CD14-positive monocyte (primary cell): ENCODE data around the gene CCNL2. TPM values are rescaled to one million over a fixed set of nuclear protein-coding genes. Genes with fewer than 3 reads are reported as not detected.

ENCODE experiments used
- DNase-seq, 3 donors: peaks; one replicate each; pipeline ENCODE4 v3.0.0-alpha.2; 2011 to 2022
- H2AFZ ChIP-seq: 2 replicates; pipeline ENCODE4 v1.6.0; 2012; ENCODE audit warnings: mild to moderate bottlenecking, low read depth, low read length, inconsistent platforms; ENCODE audit not compliant: insufficient read depth, poor library complexity, severe bottlenecking
- H3K27ac ChIP-seq, 2 donors: 1 replicate in 1 of 2; 2 replicates in 1 of 2; pipeline ENCODE4 v1.5.1; 2012 to 2013; ENCODE audit warnings: low read length in 2 of 2, control low read depth in 1 of 2, inconsistent platforms in 1 of 2, low read depth in 1 of 2, mild to moderate bottlenecking in 1 of 2
- H3K27me3 ChIP-seq, 2 donors: one replicate each; pipeline versions ENCODE4 v1.6.0 to v1.6.1; 2011 to 2013; ENCODE audit warnings: low read length in 2 of 2; ENCODE audit not compliant: control insufficient read depth in 2 of 2, insufficient read depth in 2 of 2
- H3K36me3 ChIP-seq, 2 donors: replicated peaks in 1 of 2; 1 replicate in 1 of 2; 2 replicates in 1 of 2; pipeline versions ENCODE4 v1.5.1 to v1.6.1; 2012 to 2013; ENCODE audit warnings: low read length in 2 of 2, control low read depth in 1 of 2, inconsistent platforms in 1 of 2, mild to moderate bottlenecking in 1 of 2; ENCODE audit not compliant: insufficient read depth in 2 of 2, control insufficient read depth in 1 of 2
- H3K4me1 ChIP-seq, 2 donors: 1 replicate in 1 of 2; 2 replicates in 1 of 2; pipeline versions ENCODE4 v1.5.1 to v1.6.1; 2012 to 2013; ENCODE audit warnings: low read length in 2 of 2, control low read depth in 1 of 2, inconsistent platforms in 1 of 2, mild to moderate bottlenecking in 1 of 2, moderate library complexity in 1 of 2; ENCODE audit not compliant: insufficient read depth in 2 of 2, control insufficient read depth in 1 of 2
- H3K4me2 ChIP-seq: replicated peaks from 2 replicates; pipeline ENCODE3; 2012; ENCODE audit warnings: low read length, moderate library complexity, mild to moderate bottlenecking; ENCODE audit not compliant: poor library complexity, severe bottlenecking; ENCODE audit errors: extremely low read depth
- H3K4me3 ChIP-seq, 3 experiments: fragments of 200-600 bp in 1 of 3; sonication (generic) in 1 of 3; replicated peaks in 1 of 3; 1 replicate in 2 of 3; 2 replicates in 1 of 3; pipeline ENCODE4 v1.5.1; 2011 to 2013; ENCODE audit warnings: low read length in 3 of 3, mild to moderate bottlenecking in 3 of 3, control low read depth in 2 of 3, low read depth in 2 of 3, inconsistent platforms in 1 of 3, moderate library complexity in 1 of 3
- H3K79me2 ChIP-seq: 2 replicates; pipeline ENCODE4 v1.6.0; 2012; ENCODE audit warnings: mild to moderate bottlenecking, control low read depth, inconsistent platforms, low read length, moderate library complexity; ENCODE audit not compliant: insufficient read depth
- H3K9ac ChIP-seq: 2 replicates; pipeline ENCODE4 v1.6.0; 2017; ENCODE audit warnings: low read length, mild to moderate bottlenecking; ENCODE audit not compliant: insufficient read depth, poor library complexity, severe bottlenecking
- H3K9me3 ChIP-seq, 2 donors: replicated peaks in 1 of 2; 1 replicate in 1 of 2; 2 replicates in 1 of 2; pipeline versions ENCODE4 v1.5.1 to v1.6.1; 2012 to 2013; ENCODE audit warnings: low read length in 2 of 2, control low read depth in 1 of 2; ENCODE audit not compliant: control insufficient read depth in 1 of 2, insufficient read depth in 1 of 2
- H4K20me1 ChIP-seq: 2 replicates; pipeline ENCODE4 v1.6.0; 2012; ENCODE audit warnings: mild to moderate bottlenecking, low read length, control low read depth, moderate library complexity; ENCODE audit not compliant: insufficient read depth
- H3K27ac Mint-ChIP-seq, 7 donors: one replicate each; pipeline ENCODE4 v1.8.0; 2020; ENCODE audit warnings: mild to moderate bottlenecking in 7 of 7, mixed read lengths in 7 of 7, moderate library complexity in 6 of 7, inconsistent platforms in 2 of 7
- H3K27me3 Mint-ChIP-seq, 3 donors: one replicate each; pipeline ENCODE4 v1.8.0; 2021 to 2022; ENCODE audit warnings: low read depth in 3 of 3, mild to moderate bottlenecking in 3 of 3, mixed read lengths in 3 of 3, moderate library complexity in 3 of 3, inconsistent platforms in 1 of 3
- H3K36me3 Mint-ChIP-seq, 2 donors: one replicate each; pipeline ENCODE4 v1.8.0; 2020; ENCODE audit warnings: mixed read lengths in 2 of 2, inconsistent platforms in 1 of 2, mild to moderate bottlenecking in 1 of 2
- H3K4me1 Mint-ChIP-seq: one replicate; pipeline ENCODE4 v1.8.0; 2020; ENCODE audit warnings: mild to moderate bottlenecking, mixed read lengths
- H3K4me3 Mint-ChIP-seq, 2 donors: one replicate each; pipeline ENCODE4 v1.8.0; 2020; ENCODE audit warnings: mild to moderate bottlenecking in 2 of 2, mixed read lengths in 2 of 2, moderate library complexity in 1 of 2
- H3K9me3 Mint-ChIP-seq, 7 donors: one replicate each; pipeline ENCODE4 v1.8.0; 2020 to 2022; ENCODE audit warnings: mixed read lengths in 7 of 7, mild to moderate bottlenecking in 6 of 7, moderate library complexity in 6 of 7, inconsistent platforms in 2 of 7
- WGBS: methylation state at CpG from one replicate; pipeline ENCODE4 v1.1.5; 2013; ENCODE audit warnings: missing lambda C conversion rate; ENCODE audit not compliant: insufficient coverage; 5-methylcytosine and 5-hydroxymethylcytosine counted together
- intact Hi-C, 2 donors: fragments of 100-400 bp; cut with micrococcal nuclease; formaldehyde crosslinking; loops; one replicate each; pipeline versions ENCODE4 v1.15.0 to v1.15.1; 2023
- polyA plus RNA-seq, 3 donors: library from polyadenylated mRNA; depleted of rRNA in 1 of 3; unstranded in 2 of 3; stranded (reverse) in 1 of 3; fragments of 300-500 nt in 2 of 3; fragments of >200 nt in 1 of 3; fragmentation: Illumina TruSeq in 2 of 3; gene quantifications; 1 replicate in 2 of 3; 2 replicates in 1 of 3; pipeline ENCODE4 v1.2.3, GENCODE V29; 2012 to 2021
- TF ChIP-seq, protein P1 (sequence below): fragments of 200-600 bp; IDR thresholded peaks from one replicate; pipeline ENCODE4 v1.8.0; 2022; ENCODE audit warnings: antibody characterized with exemption, mild to moderate bottlenecking

The CCNL2 gene
- polyA plus RNA-seq, 3 donors: 8.6 to 178 (median 10.4) TPM

DNA sequence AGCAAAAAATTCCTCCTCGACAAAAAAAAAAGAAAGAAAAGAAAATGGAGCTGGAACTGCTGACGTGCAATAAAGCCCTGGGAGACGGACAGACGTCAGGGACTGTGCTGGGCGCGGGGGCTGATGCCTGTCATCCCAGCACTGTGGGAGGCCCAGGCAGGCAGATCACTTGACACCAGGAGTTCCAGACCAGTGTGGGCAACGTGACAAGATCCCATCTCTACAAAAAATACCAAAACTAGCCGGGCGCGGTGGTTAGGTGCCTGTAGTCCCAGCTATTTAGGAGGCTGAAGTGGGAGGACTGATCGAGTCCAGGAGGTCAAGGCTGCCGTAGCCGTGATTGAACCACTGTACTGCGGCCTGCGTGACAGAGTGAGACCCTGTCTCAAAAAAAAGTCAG, 25.6 kb upstream of the CCNL2 start:
- H3K27ac ChIP-seq: no peak overlapping the region
- 98% methylated on average over 11 of the region's 15 CpGs for WGBS
- intact Hi-C loops: no loop called here
- H3K4me3 ChIP-seq: no peak overlapping the region
- Mint-ChIP-seq H3K9me3 (peaks cover 0 to 5% (median 0%) of the 10 kb centered on the region in 7 donors), H3K36me3 (no peaks in the 10 kb centered on the region), H3K27ac (peak overlapping the region in 1 of 7 donors; percentile 58), H3K4me1 (no peaks in the 10 kb centered on the region), H3K4me3 (no peak overlapping the region), H3K27me3 (peaks cover 29 to 78% (median 39%) of the 10 kb centered on the region in 3 donors)
- H3K27me3 ChIP-seq: peaks cover 2 to 35% of the 10 kb centered on the region in 2 donors
- TF ChIP-seq, protein P1, sequence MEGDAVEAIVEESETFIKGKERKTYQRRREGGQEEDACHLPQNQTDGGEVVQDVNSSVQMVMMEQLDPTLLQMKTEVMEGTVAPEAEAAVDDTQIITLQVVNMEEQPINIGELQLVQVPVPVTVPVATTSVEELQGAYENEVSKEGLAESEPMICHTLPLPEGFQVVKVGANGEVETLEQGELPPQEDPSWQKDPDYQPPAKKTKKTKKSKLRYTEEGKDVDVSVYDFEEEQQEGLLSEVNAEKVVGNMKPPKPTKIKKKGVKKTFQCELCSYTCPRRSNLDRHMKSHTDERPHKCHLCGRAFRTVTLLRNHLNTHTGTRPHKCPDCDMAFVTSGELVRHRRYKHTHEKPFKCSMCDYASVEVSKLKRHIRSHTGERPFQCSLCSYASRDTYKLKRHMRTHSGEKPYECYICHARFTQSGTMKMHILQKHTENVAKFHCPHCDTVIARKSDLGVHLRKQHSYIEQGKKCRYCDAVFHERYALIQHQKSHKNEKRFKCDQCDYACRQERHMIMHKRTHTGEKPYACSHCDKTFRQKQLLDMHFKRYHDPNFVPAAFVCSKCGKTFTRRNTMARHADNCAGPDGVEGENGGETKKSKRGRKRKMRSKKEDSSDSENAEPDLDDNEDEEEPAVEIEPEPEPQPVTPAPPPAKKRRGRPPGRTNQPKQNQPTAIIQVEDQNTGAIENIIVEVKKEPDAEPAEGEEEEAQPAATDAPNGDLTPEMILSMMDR: no peak
- H3K9ac ChIP-seq: no peak overlapping the region
- no peaks in the 10 kb centered on the region for H3K9me3 ChIP-seq
- no peaks in the 10 kb centered on the region for H3K4me1 ChIP-seq
- no peak for DNase-seq
- no peaks in the 10 kb centered on the region for H3K79me2 ChIP-seq
- no peaks in the 10 kb centered on the region for H3K36me3 ChIP-seq
- H4K20me1 ChIP-seq: no peaks in the 10 kb centered on the region
- no peak overlapping the region for H2AFZ ChIP-seq
- no peak overlapping the region for H3K4me2 ChIP-seq

DNA sequence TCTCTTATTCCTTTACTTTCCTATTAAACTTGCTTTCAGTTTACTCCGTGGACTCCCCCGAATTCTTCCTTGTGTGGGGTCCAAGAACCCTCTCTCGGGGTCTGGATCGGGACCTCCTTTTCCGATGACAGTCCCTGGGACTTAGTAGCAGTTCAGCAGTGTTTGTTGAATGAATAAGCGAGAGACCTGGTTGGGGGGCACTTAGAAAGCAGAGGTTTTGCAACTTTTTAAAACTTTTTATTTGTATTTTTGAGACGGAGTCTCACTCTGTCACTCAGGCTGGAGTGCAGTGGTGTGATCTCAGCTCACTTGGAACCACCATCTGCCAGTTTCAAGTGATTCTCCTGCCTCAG, 24.1 kb upstream of the CCNL2 start:
- H3K79me2 ChIP-seq: no peaks in the 10 kb centered on the region
- TF ChIP-seq, protein P1: no peak
- H3K4me3 ChIP-seq: no peak overlapping the region
- no peaks in the 10 kb centered on the region for H3K9me3 ChIP-seq
- WGBS: 80% methylated on average over 1 of the region's 7 CpGs
- H3K27ac ChIP-seq: no peak overlapping the region
- H3K36me3 ChIP-seq: no peaks in the 10 kb centered on the region
- H3K9ac ChIP-seq: no peak overlapping the region
- no peaks in the 10 kb centered on the region for H3K4me1 ChIP-seq
- Mint-ChIP-seq H3K36me3 (no peaks in the 10 kb centered on the region), H3K4me3 (no peak overlapping the region), H3K4me1 (no peaks in the 10 kb centered on the region), H3K27me3 (peaks cover 23 to 70% (median 29%) of the 10 kb centered on the region in 3 donors), H3K9me3 (peaks cover 0 to 4% (median 0%) of the 10 kb centered on the region in 7 donors), H3K27ac (peak overlapping the region in 1 of 7 donors; percentile 53)
- H4K20me1 ChIP-seq: no peaks in the 10 kb centered on the region
- H3K27me3 ChIP-seq: peaks cover 2 to 29% of the 10 kb centered on the region in 2 donors
- intact Hi-C loops: no loop called here
- H3K4me2 ChIP-seq: no peak overlapping the region
- no peak for DNase-seq
- no peak overlapping the region for H2AFZ ChIP-seq
